ENCODE results near the gene PSMC5. TPM values are rescaled to one million over a fixed set of nuclear protein-coding genes. Genes with fewer than 3 reads are reported as not detected.

Gene PSMC5
- total and polyA plus RNA-seq, 10 of the 15 experiments (the other 5 are each of a cell fraction or from before 2014, with no cell fraction given), result 55.0 to 266 (median 148) TPM

GRCh38 chr17:63823659-63824331 is 3.4 kb upstream of the PSMC5 start:
- intact Hi-C loops (cut with micrococcal nuclease; ENCODE audit: unreplicated experiment), result no loop called here
- in situ Hi-C loops (cut with MboI), result no loop called here
- peaks cover 15 to 32% of the 10 kb centered on the region in 2 experiments for H3K36me3 ChIP-seq (ENCODE audit: control insufficient read depth in 2 of 2, insufficient read depth in 2 of 2, low read length in 1 of 2)
- H3K4me1 ChIP-seq (ENCODE audit: control insufficient read depth, insufficient read depth, low read length), result peaks cover 11% of the 10 kb centered on the region
- no peaks in the 10 kb centered on the region for H3K9me3 ChIP-seq (replicated peaks; ENCODE audit: control insufficient read depth, insufficient read depth, low read length)
- TF ChIP-seq FOS (IDR thresholded peaks at IDR 0.05; ENCODE audit: borderline replicate concordance, extremely low read depth, insufficient read length) (no peak), MEF2B (IDR thresholded peaks at IDR 0.05; ENCODE audit: partially characterized antibody, poor library complexity, severe bottlenecking) (no peak), SUZ12 (IDR thresholded peaks at IDR 0.05; ENCODE audit: unreplicated experiment) (no peak), BHLHE40 (IDR thresholded peaks at IDR 0.05; ENCODE audit: borderline replicate concordance in 1 of 2, low read depth in 2 of 2, low read length in 1 of 2) (no peak), PML (IDR thresholded peaks at IDR 0.05; ENCODE audit: low read length) (no peak)
- TF ChIP-seq, protein P1, sequence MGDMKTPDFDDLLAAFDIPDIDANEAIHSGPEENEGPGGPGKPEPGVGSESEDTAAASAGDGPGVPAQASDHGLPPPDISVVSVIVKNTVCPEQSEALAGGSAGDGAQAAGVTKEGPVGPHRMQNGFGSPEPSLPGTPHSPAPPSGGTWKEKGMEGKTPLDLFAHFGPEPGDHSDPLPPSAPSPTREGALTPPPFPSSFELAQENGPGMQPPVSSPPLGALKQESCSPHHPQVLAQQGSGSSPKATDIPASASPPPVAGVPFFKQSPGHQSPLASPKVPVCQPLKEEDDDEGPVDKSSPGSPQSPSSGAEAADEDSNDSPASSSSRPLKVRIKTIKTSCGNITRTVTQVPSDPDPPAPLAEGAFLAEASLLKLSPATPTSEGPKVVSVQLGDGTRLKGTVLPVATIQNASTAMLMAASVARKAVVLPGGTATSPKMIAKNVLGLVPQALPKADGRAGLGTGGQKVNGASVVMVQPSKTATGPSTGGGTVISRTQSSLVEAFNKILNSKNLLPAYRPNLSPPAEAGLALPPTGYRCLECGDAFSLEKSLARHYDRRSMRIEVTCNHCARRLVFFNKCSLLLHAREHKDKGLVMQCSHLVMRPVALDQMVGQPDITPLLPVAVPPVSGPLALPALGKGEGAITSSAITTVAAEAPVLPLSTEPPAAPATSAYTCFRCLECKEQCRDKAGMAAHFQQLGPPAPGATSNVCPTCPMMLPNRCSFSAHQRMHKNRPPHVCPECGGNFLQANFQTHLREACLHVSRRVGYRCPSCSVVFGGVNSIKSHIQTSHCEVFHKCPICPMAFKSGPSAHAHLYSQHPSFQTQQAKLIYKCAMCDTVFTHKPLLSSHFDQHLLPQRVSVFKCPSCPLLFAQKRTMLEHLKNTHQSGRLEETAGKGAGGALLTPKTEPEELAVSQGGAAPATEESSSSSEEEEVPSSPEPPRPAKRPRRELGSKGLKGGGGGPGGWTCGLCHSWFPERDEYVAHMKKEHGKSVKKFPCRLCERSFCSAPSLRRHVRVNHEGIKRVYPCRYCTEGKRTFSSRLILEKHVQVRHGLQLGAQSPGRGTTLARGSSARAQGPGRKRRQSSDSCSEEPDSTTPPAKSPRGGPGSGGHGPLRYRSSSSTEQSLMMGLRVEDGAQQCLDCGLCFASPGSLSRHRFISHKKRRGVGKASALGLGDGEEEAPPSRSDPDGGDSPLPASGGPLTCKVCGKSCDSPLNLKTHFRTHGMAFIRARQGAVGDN (IDR thresholded peaks at IDR 0.05), result no peak
- TF ChIP-seq, protein P2, sequence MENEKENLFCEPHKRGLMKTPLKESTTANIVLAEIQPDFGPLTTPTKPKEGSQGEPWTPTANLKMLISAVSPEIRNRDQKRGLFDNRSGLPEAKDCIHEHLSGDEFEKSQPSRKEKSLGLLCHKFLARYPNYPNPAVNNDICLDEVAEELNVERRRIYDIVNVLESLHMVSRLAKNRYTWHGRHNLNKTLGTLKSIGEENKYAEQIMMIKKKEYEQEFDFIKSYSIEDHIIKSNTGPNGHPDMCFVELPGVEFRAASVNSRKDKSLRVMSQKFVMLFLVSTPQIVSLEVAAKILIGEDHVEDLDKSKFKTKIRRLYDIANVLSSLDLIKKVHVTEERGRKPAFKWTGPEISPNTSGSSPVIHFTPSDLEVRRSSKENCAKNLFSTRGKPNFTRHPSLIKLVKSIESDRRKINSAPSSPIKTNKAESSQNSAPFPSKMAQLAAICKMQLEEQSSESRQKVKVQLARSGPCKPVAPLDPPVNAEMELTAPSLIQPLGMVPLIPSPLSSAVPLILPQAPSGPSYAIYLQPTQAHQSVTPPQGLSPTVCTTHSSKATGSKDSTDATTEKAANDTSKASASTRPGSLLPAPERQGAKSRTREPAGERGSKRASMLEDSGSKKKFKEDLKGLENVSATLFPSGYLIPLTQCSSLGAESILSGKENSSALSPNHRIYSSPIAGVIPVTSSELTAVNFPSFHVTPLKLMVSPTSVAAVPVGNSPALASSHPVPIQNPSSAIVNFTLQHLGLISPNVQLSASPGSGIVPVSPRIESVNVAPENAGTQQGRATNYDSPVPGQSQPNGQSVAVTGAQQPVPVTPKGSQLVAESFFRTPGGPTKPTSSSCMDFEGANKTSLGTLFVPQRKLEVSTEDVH (IDR thresholded peaks at IDR 0.05; ENCODE audit: low read depth, partially characterized antibody), result no peak
- DNase-seq (ENCODE audit: low read depth, low spot score) (no peak), FAIRE-seq (no peak), ATAC-seq (no peak)
- no peaks in the 10 kb centered on the region for H3K27me3 ChIP-seq (replicated peaks in 1 of 2; ENCODE audit: control insufficient read depth in 2 of 2, insufficient read depth in 2 of 2, low read length in 1 of 2)
- CTCF ChIA-PET, result interaction anchor here (1.6 kb wide), 1 partner anchor 11 kb away, joined by 8 read pairs; no protein-coding TSS in a partner anchor
- H3K4me3 ChIP-seq, result no peak overlapping the region
- H3K79me2 ChIP-seq (ENCODE audit: control insufficient read depth, insufficient read depth, low read length), result peaks cover 34% of the 10 kb centered on the region
- no TSS peak for BruUV-seq (replicated peaks)
- H3K27ac ChIP-seq (ENCODE audit: control insufficient read depth, insufficient read depth), result no peak overlapping the region
- no peak overlapping the region for H2AFZ ChIP-seq (ENCODE audit: control insufficient read depth, low read depth, low read length)
- no peak overlapping the region for H3K4me2 ChIP-seq (ENCODE audit: control insufficient read depth, insufficient read depth)
- POLR2A ChIA-PET, result interaction anchor here (0.8 to 1.5 kb wide), 2 partner anchors 14 to 15 kb away, joined by 3 to 7 read pairs; no protein-coding TSS in a partner anchor
- RAD21 ChIA-PET (ENCODE audit: unreplicated experiment), result interaction anchor here (0.7 kb wide), 1 partner anchor 49 kb away, joined by 3 read pairs; no protein-coding TSS in a partner anchor
- SMC1A ChIA-PET (ENCODE audit: uncharacterized antibody, unreplicated experiment), result interaction anchor here (1.0 kb wide), 1 partner anchor 14 kb away, joined by 3 read pairs; no protein-coding TSS in a partner anchor
- WGBS (ENCODE audit: insufficient coverage, insufficient replicate concordance, low lambda C conversion rate, missing lambda C conversion rate), result 93% methylated on average over 13 of the region's 13 CpGs
- no peak overlapping the region for H3K9ac ChIP-seq (ENCODE audit: control insufficient read depth, insufficient read depth, low read length)
- no peaks in the 10 kb centered on the region; the same call in 1 of the 2 replicates for H4K20me1 ChIP-seq (ENCODE audit: control insufficient read depth, insufficient read depth)
